ENCODE results near the gene S100A14.
A peak's percentile ranks its signal among the peaks of the same experiment; 100 is the strongest.

S100A14 gene

GRCh38 chr1:153569465-153569864, 46.7 kb downstream of the S100A14 start:
- Histone ChIP-seq H3K9ac (ENCODE audit: low read length in 5 of 5) (no peak overlapping the region), H3K27me3 (ENCODE audit: control insufficient read depth in 5 of 5, insufficient read depth in 4 of 5, low read length in 5 of 5) (no peaks in the 10 kb centered on the region), H3K4me3 (ENCODE audit: low read depth in 1 of 5, low read length in 5 of 5) (no peak overlapping the region), H3K4me1 (ENCODE audit: control insufficient read depth in 5 of 5, insufficient read depth in 5 of 5, low read length in 5 of 5) (peaks cover 16 to 50% (median 43%) of the 10 kb centered on the region in 5 donors), H3K27ac (ENCODE audit: low read depth, low read length) (no peak overlapping the region), H3K9me3 (ENCODE audit: control insufficient read depth in 5 of 5, low read length in 5 of 5) (no peaks in the 10 kb centered on the region), H3K36me3 (ENCODE audit: control insufficient read depth in 5 of 5, insufficient read depth in 5 of 5, low read length in 5 of 5) (no peaks in the 10 kb centered on the region)

- Histone ChIP-seq H3K9me3 (ENCODE audit: control insufficient read depth in 5 of 5, low read length in 5 of 5) (no peaks in the 10 kb centered on the region), H3K4me1 (ENCODE audit: control insufficient read depth in 5 of 5, insufficient read depth in 5 of 5, low read length in 5 of 5) (peaks cover 16 to 50% (median 46%) of the 10 kb centered on the region in 5 donors), H3K27ac (ENCODE audit: low read depth, low read length) (peak overlapping the region; percentile 48), H3K4me3 (ENCODE audit: low read depth in 1 of 5, low read length in 5 of 5) (peak overlapping the region; percentile 51 to 74 (median 53)), H3K36me3 (ENCODE audit: control insufficient read depth in 5 of 5, insufficient read depth in 5 of 5, low read length in 5 of 5) (no peaks in the 10 kb centered on the region), H3K27me3 (ENCODE audit: control insufficient read depth in 5 of 5, insufficient read depth in 4 of 5, low read length in 5 of 5) (no peaks in the 10 kb centered on the region), H3K9ac (ENCODE audit: low read length in 5 of 5) (peak overlapping the region in 4 of 5 donors; percentile 15 to 68 (median 60))
Measured at GRCh38 chr1:153568367-153569099, 47.6 kb downstream of the S100A14 start.

- Histone ChIP-seq H3K27me3 (ENCODE audit: control insufficient read depth in 5 of 5, insufficient read depth in 4 of 5, low read length in 5 of 5) (no peaks in the 10 kb centered on the region), H3K27ac (ENCODE audit: low read depth, low read length) (peak overlapping the region; percentile 48), H3K9me3 (ENCODE audit: control insufficient read depth in 5 of 5, low read length in 5 of 5) (no peaks in the 10 kb centered on the region), H3K36me3 (ENCODE audit: control insufficient read depth in 5 of 5, insufficient read depth in 5 of 5, low read length in 5 of 5) (no peaks in the 10 kb centered on the region), H3K4me1 (ENCODE audit: control insufficient read depth in 5 of 5, insufficient read depth in 5 of 5, low read length in 5 of 5) (peaks cover 16 to 44% (median 39%) of the 10 kb centered on the region in 5 donors), H3K9ac (ENCODE audit: low read length in 5 of 5) (peak overlapping the region in 4 of 5 donors; percentile 53 to 68 (median 63)), H3K4me3 (ENCODE audit: low read depth in 1 of 5, low read length in 5 of 5) (peak overlapping the region; percentile 33 to 74 (median 53))
Measured at GRCh38 chr1:153567621-153568366, 48.3 kb downstream of the S100A14 start.

- peaks cover 11 to 43% (median 34%) of the 10 kb centered on the region in 5 donors for H3K4me1 ChIP-seq (ENCODE audit: control insufficient read depth in 5 of 5, insufficient read depth in 5 of 5, low read length in 5 of 5)
- H3K9me3 ChIP-seq (ENCODE audit: control insufficient read depth in 5 of 5, low read length in 5 of 5), result no peaks in the 10 kb centered on the region
- H3K27ac ChIP-seq (ENCODE audit: low read depth, low read length), result peak overlapping the region; percentile 92
- H3K36me3 ChIP-seq (ENCODE audit: control insufficient read depth in 5 of 5, insufficient read depth in 5 of 5, low read length in 5 of 5), result no peaks in the 10 kb centered on the region
- peak overlapping the region in 1 of 5 donors; percentile 30 for H3K4me3 ChIP-seq (ENCODE audit: low read depth in 1 of 5, low read length in 5 of 5)
- peak overlapping the region in 4 of 5 donors; percentile 8 to 68 (median 64) for H3K9ac ChIP-seq (ENCODE audit: low read length in 5 of 5)
- no peaks in the 10 kb centered on the region for H3K27me3 ChIP-seq (ENCODE audit: control insufficient read depth in 5 of 5, insufficient read depth in 4 of 5, low read length in 5 of 5)
Measured at GRCh38 chr1:153566414-153567371, 49.4 kb downstream of the S100A14 start.

- peak within 1 kb of the TSS in 2 of 5 donors; percentile 4 to 30 for H3K4me3 ChIP-seq (ENCODE audit: low read depth in 1 of 5, low read length in 5 of 5)
- H3K27me3 ChIP-seq (ENCODE audit: control insufficient read depth in 5 of 5, insufficient read depth in 4 of 5, low read length in 5 of 5), result no peaks in the 10 kb centered on the region
- peak within 1 kb of the TSS; percentile 31 to 68 (median 61) for H3K9ac ChIP-seq (ENCODE audit: low read length in 5 of 5)
- no peaks in the 10 kb centered on the region for H3K36me3 ChIP-seq (ENCODE audit: control insufficient read depth in 5 of 5, insufficient read depth in 5 of 5, low read length in 5 of 5)
- no peaks in the 10 kb centered on the region for H3K9me3 ChIP-seq (ENCODE audit: control insufficient read depth in 5 of 5, low read length in 5 of 5)
- H3K4me1 ChIP-seq (ENCODE audit: control insufficient read depth in 5 of 5, insufficient read depth in 5 of 5, low read length in 5 of 5), result peaks cover 11 to 43% (median 34%) of the 10 kb centered on the region in 5 donors
- H3K27ac ChIP-seq (ENCODE audit: low read depth, low read length), result peak within 1 kb of the TSS; percentile 92
Measured at GRCh38 chr1:153565529-153566374, 50.4 kb downstream of the S100A14 start, which contains the start of gene S100A2. Gene S100A2 (minus strand): TSS chr1:153565844. CDS start chr1:153563877, 1,967 bp downstream.
